ENCODE data around the gene DMRTA2.

DMRTA2 gene

DNA sequence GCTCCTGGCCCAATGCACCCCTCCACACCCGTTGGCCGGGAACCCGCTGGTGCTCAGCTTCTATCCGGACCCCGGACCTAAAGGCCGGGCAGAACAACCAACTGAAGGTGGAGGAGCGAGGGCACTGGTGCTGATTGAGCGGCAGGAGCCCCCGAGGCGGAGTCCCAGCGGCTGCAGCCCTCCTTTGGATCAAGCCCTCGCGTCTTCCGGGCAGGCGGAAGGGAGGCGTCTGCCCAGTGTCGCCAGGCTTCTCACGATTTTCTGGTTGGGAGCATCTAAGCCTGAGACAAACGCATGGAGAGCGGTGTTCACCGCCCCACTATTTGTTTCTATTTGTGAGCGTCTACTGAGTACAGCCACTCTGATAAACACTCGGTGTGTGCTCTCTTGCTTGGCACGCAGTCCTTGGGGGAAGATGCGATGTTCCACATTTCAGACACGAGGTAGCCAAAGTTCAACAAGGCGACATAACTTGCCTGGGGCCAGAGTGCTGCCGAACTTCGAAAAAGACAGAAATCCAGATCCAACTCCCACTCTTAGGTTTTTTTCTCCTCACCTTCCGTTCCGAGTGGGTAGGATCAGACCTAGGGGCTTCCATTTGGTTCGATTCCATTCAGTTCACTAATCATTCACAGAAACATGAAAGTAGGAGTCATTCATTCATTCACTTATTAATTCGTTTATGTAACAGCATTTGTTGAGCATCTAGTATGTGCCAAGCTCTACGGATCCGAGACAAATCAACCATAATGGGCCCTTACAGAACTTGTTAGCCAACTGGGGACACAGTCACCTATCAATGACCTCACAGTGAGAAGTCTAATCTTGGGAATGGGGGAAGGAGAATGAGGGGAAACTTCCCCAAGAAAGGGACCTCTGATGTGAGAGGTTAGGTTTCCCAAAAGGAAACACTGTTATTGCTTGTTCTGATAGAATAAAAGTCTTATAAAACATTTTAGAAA lies 4.9 kb upstream of the DMRTA2 start:
- H2AFZ ChIP-seq (ENCODE audit: low read depth), result no peak overlapping the region
- no peaks in the 10 kb centered on the region for H3K27me3 ChIP-seq (ENCODE audit: insufficient read depth, low read depth)
- H3K4me1 ChIP-seq (ENCODE audit: low read depth, poor library complexity, severe bottlenecking), result no peaks in the 10 kb centered on the region
- no peaks in the 10 kb centered on the region for H3K79me2 ChIP-seq (ENCODE audit: insufficient read depth, low read depth)
- no peak overlapping the region for H3K4me2 ChIP-seq
- H3K36me3 ChIP-seq (ENCODE audit: insufficient read depth), result no peaks in the 10 kb centered on the region
- no peak overlapping the region for H3K4me3 ChIP-seq (IDR thresholded peaks at IDR 0.05; ENCODE audit: insufficient read depth, low read depth, low read length)
- no peaks in the 10 kb centered on the region for H4K20me1 ChIP-seq (ENCODE audit: insufficient read depth)
- TF ChIP-seq, protein P1, sequence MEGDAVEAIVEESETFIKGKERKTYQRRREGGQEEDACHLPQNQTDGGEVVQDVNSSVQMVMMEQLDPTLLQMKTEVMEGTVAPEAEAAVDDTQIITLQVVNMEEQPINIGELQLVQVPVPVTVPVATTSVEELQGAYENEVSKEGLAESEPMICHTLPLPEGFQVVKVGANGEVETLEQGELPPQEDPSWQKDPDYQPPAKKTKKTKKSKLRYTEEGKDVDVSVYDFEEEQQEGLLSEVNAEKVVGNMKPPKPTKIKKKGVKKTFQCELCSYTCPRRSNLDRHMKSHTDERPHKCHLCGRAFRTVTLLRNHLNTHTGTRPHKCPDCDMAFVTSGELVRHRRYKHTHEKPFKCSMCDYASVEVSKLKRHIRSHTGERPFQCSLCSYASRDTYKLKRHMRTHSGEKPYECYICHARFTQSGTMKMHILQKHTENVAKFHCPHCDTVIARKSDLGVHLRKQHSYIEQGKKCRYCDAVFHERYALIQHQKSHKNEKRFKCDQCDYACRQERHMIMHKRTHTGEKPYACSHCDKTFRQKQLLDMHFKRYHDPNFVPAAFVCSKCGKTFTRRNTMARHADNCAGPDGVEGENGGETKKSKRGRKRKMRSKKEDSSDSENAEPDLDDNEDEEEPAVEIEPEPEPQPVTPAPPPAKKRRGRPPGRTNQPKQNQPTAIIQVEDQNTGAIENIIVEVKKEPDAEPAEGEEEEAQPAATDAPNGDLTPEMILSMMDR (conservative IDR thresholded peaks at IDR 0.05; ENCODE audit: low read depth, low read length), result no peak
- no peak overlapping the region for H3K9ac ChIP-seq
- H3K27ac ChIP-seq, result no peak overlapping the region

DNA sequence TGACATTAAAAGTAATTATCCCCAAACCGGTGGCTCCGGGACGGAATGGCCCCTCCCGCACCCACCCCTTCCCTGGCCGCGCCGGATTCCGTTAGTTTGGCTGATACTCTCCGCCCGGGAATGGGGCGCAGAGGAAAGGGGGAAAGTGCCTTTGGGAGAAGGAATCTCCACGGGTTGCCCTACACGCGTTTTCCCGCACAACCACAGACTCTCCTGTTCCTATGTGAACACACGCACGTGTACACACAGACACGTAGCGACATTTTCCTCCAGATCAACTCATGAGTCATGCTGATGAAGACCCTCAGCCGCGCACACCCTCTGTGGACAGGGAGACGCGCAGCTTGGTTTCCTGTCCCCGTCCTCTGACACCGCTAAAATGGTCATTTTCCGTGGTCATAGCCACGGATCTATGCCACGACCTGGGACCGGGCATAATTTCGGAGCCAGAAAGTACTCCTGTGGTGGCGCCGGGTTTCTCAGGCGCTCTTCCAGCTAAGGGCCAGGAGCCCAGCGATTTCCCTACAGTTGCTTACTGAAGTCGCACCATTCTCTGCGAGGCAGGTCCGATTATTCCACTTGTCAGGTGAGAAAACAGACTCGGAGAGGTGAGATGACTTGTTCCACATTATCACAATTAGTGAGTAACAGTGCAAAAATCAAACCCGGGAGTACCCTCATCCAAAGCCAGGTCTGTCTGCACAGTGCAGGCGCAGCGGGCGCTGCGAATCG lies 4.0 kb upstream of the DMRTA2 start:
- H4K20me1 ChIP-seq (ENCODE audit: insufficient read depth), result no peaks in the 10 kb centered on the region
- H3K4me1 ChIP-seq (ENCODE audit: low read depth, poor library complexity, severe bottlenecking), result no peaks in the 10 kb centered on the region
- no peak overlapping the region for H2AFZ ChIP-seq (ENCODE audit: low read depth)
- no peak overlapping the region for H3K4me3 ChIP-seq (IDR thresholded peaks at IDR 0.05; ENCODE audit: insufficient read depth, low read depth, low read length)
- H3K27me3 ChIP-seq (ENCODE audit: insufficient read depth, low read depth), result no peaks in the 10 kb centered on the region
- H3K79me2 ChIP-seq (ENCODE audit: insufficient read depth, low read depth), result no peaks in the 10 kb centered on the region
- no peak overlapping the region for H3K9ac ChIP-seq
- H3K27ac ChIP-seq, result no peak overlapping the region
- TF ChIP-seq, protein P1 (conservative IDR thresholded peaks at IDR 0.05; ENCODE audit: low read depth, low read length), result no peak
- no peak overlapping the region for H3K4me2 ChIP-seq
- no peaks in the 10 kb centered on the region for H3K36me3 ChIP-seq (ENCODE audit: insufficient read depth)

DNA sequence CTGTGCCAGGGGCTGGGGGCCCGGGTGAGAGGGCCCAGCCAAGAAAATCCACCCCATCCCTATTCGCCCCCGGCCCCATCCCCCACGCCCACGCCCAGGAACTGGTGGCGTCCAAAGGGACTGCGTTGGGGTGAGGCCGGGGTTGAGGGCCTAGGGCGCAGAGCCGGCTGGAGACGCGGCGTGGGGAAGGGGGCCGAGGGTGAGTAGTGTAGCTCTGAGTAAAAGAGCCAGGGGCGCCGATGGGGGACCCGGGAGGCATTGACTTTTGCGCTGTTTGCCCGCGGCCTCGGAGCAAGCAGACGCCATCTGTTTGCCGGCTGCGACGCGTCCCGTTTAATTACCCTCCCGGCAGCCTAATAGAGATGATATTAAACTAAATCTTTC lies 3.5 kb upstream of the DMRTA2 start:
- H3K79me2 ChIP-seq (ENCODE audit: insufficient read depth, low read depth), result no peaks in the 10 kb centered on the region
- no peak overlapping the region for H2AFZ ChIP-seq (ENCODE audit: low read depth)
- H3K27me3 ChIP-seq (ENCODE audit: insufficient read depth, low read depth), result no peaks in the 10 kb centered on the region
- TF ChIP-seq, protein P1 (conservative IDR thresholded peaks at IDR 0.05; ENCODE audit: low read depth, low read length), result no peak
- H3K4me1 ChIP-seq (ENCODE audit: low read depth, poor library complexity, severe bottlenecking), result no peaks in the 10 kb centered on the region
- H3K9ac ChIP-seq, result no peak overlapping the region
- H3K36me3 ChIP-seq (ENCODE audit: insufficient read depth), result no peaks in the 10 kb centered on the region
- H3K4me3 ChIP-seq (IDR thresholded peaks at IDR 0.05; ENCODE audit: insufficient read depth, low read depth, low read length), result no peak overlapping the region
- H3K27ac ChIP-seq, result no peak overlapping the region
- H4K20me1 ChIP-seq (ENCODE audit: insufficient read depth), result no peaks in the 10 kb centered on the region
- H3K4me2 ChIP-seq, result no peak overlapping the region

DNA sequence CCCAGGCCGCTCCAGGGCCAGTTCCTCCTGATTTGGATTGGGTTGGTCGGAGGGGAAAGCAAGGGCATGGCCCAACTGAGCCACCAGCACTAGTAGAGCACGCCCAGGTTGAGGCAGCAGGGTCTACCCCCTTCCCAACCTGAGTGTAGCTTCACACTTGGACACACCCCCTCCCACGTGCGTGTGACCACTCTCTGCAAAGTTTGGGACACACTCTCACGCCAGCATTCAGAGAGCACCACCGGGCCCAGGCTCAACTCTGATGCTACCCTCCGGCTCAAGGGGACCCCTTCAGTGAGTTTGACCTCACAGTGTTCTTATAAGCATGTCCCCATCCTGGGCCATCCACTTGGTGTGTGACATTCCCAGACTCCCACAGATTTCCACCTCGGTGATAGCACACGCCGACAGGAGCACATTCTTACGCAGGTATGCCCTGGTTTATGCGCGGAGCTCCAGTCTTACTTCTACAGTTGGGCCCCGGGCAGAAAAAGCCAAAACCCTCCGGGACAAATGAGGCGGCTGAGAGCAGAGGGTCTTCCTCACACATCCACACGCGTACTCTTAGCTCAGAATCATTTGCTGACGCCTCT lies 3.0 kb upstream of the DMRTA2 start:
- Histone ChIP-seq H3K9ac (no peak overlapping the region), H3K36me3 (ENCODE audit: insufficient read depth) (no peaks in the 10 kb centered on the region), H3K4me3 (IDR thresholded peaks at IDR 0.05; ENCODE audit: insufficient read depth, low read depth, low read length) (no peak overlapping the region), H3K4me2 (no peak overlapping the region), H2AFZ (ENCODE audit: low read depth) (no peak overlapping the region), H3K79me2 (ENCODE audit: insufficient read depth, low read depth) (no peaks in the 10 kb centered on the region), H3K27ac (no peak overlapping the region), H3K27me3 (ENCODE audit: insufficient read depth, low read depth) (no peaks in the 10 kb centered on the region), H3K4me1 (ENCODE audit: low read depth, poor library complexity, severe bottlenecking) (no peaks in the 10 kb centered on the region), H4K20me1 (ENCODE audit: insufficient read depth) (no peaks in the 10 kb centered on the region)
- TF ChIP-seq, protein P1 (conservative IDR thresholded peaks at IDR 0.05; ENCODE audit: low read depth, low read length), result no peak
